Measurements from ENCODE around the gene MOGAT1.

MOGAT1 gene

GRCh38 chr2:222747526-222748160 is 76.2 kb downstream of the MOGAT1 start:
- Histone ChIP-seq H3K9me3 (ENCODE audit: insufficient read depth, low read length) (no peaks in the 10 kb centered on the region), H3K27ac (ENCODE audit: low read length) (no peak overlapping the region), H3K4me3 (ENCODE audit: low read length) (no peak overlapping the region), H3K27me3 (ENCODE audit: low read depth, low read length) (no peaks in the 10 kb centered on the region), H3K9ac (ENCODE audit: low read length) (no peak overlapping the region), H3K79me2 (ENCODE audit: low read length) (no peaks in the 10 kb centered on the region), H4K20me1 (ENCODE audit: insufficient read depth, low read length) (no peaks in the 10 kb centered on the region), H2AFZ (ENCODE audit: low read depth, low read length) (no peak overlapping the region), H3K4me1 (ENCODE audit: low read length) (peaks cover 22% of the 10 kb centered on the region), H3K36me3 (replicated peaks; ENCODE audit: low read depth, low read length) (no peaks in the 10 kb centered on the region), H3K4me2 (ENCODE audit: low read length) (no peak overlapping the region)
- no peak for TF ChIP-seq EZH2phosphoT487 (IDR thresholded peaks at IDR 0.05; ENCODE audit: low read depth)
- no peak for TF ChIP-seq CTCF (IDR thresholded peaks at IDR 0.05; ENCODE audit: low read depth, low read length)

- Histone ChIP-seq H3K4me1 (ENCODE audit: low read length) (peaks cover 22% of the 10 kb centered on the region), H3K79me2 (ENCODE audit: low read length) (no peaks in the 10 kb centered on the region), H3K36me3 (replicated peaks; ENCODE audit: low read depth, low read length) (no peaks in the 10 kb centered on the region), H2AFZ (ENCODE audit: low read depth, low read length) (no peak overlapping the region), H3K4me3 (ENCODE audit: low read length) (no peak overlapping the region), H3K9ac (ENCODE audit: low read length) (no peak overlapping the region), H3K27ac (ENCODE audit: low read length) (no peak overlapping the region), H3K4me2 (ENCODE audit: low read length) (no peak overlapping the region), H3K9me3 (ENCODE audit: insufficient read depth, low read length) (no peaks in the 10 kb centered on the region), H4K20me1 (ENCODE audit: insufficient read depth, low read length) (no peaks in the 10 kb centered on the region), H3K27me3 (ENCODE audit: low read depth, low read length) (no peaks in the 10 kb centered on the region)
- TF ChIP-seq EZH2phosphoT487 (IDR thresholded peaks at IDR 0.05; ENCODE audit: low read depth) (no peak), CTCF (IDR thresholded peaks at IDR 0.05; ENCODE audit: low read depth, low read length) (no peak)
Observed at GRCh38 chr2:222750533-222750932, 79.1 kb downstream of the MOGAT1 start.

- peaks cover 22% of the 10 kb centered on the region for H3K4me1 ChIP-seq (ENCODE audit: low read length)
- H3K4me2 ChIP-seq (ENCODE audit: low read length), result peak overlapping the region; percentile 26; the same call in 1 of the 2 replicates
- no peaks in the 10 kb centered on the region for H3K36me3 ChIP-seq (replicated peaks; ENCODE audit: low read depth, low read length)
- H2AFZ ChIP-seq (ENCODE audit: low read depth, low read length), result peak overlapping the region; percentile 91
- no peak overlapping the region for H3K9ac ChIP-seq (ENCODE audit: low read length)
- H3K79me2 ChIP-seq (ENCODE audit: low read length), result no peaks in the 10 kb centered on the region
- no peak overlapping the region for H3K27ac ChIP-seq (ENCODE audit: low read length)
- no peak overlapping the region for H3K4me3 ChIP-seq (ENCODE audit: low read length)
- TF ChIP-seq EZH2phosphoT487 (IDR thresholded peaks at IDR 0.05; ENCODE audit: low read depth), result no peak
- no peak for TF ChIP-seq CTCF (IDR thresholded peaks at IDR 0.05; ENCODE audit: low read depth, low read length)
- H3K9me3 ChIP-seq (ENCODE audit: insufficient read depth, low read length), result no peaks in the 10 kb centered on the region
- H4K20me1 ChIP-seq (ENCODE audit: insufficient read depth, low read length), result no peaks in the 10 kb centered on the region
- no peaks in the 10 kb centered on the region for H3K27me3 ChIP-seq (ENCODE audit: low read depth, low read length)
Observed at GRCh38 chr2:222751238-222751637, 79.8 kb downstream of the MOGAT1 start.

GRCh38 chr2:222751821-222752719 is 80.6 kb downstream of the MOGAT1 start:
- no peaks in the 10 kb centered on the region for H3K27me3 ChIP-seq (ENCODE audit: low read depth, low read length)
- H3K4me1 ChIP-seq (ENCODE audit: low read length), result peaks cover 18% of the 10 kb centered on the region
- H3K4me2 ChIP-seq (ENCODE audit: low read length), result no peak overlapping the region
- no peak overlapping the region for H3K27ac ChIP-seq (ENCODE audit: low read length)
- no peak overlapping the region for H2AFZ ChIP-seq (ENCODE audit: low read depth, low read length)
- no peaks in the 10 kb centered on the region for H4K20me1 ChIP-seq (ENCODE audit: insufficient read depth, low read length)
- no peaks in the 10 kb centered on the region for H3K9me3 ChIP-seq (ENCODE audit: insufficient read depth, low read length)
- no peak overlapping the region for H3K4me3 ChIP-seq (ENCODE audit: low read length)
- no peak overlapping the region for H3K9ac ChIP-seq (ENCODE audit: low read length)
- H3K79me2 ChIP-seq (ENCODE audit: low read length), result no peaks in the 10 kb centered on the region
- H3K36me3 ChIP-seq (replicated peaks; ENCODE audit: low read depth, low read length), result no peaks in the 10 kb centered on the region
- TF ChIP-seq EZH2phosphoT487 (IDR thresholded peaks at IDR 0.05; ENCODE audit: low read depth), result no peak
- TF ChIP-seq CTCF (IDR thresholded peaks at IDR 0.05; ENCODE audit: low read depth, low read length), result no peak

Measured in OCI-LY3 (cell line).